Putamen (tissue), 1 donor: ENCODE results near the gene PCCB.
"Not testable (repeated sequence)": the region's sequence is repeated elsewhere in the genome, so short reads cannot be mapped to it uniquely, and the experiment has no call there.

Experiments
- DNase-seq: peaks from one replicate; pipeline ENCODE4 v3.0.0-alpha.2; 2016; ENCODE audit warnings: low spot score

PCCB gene

DNA sequence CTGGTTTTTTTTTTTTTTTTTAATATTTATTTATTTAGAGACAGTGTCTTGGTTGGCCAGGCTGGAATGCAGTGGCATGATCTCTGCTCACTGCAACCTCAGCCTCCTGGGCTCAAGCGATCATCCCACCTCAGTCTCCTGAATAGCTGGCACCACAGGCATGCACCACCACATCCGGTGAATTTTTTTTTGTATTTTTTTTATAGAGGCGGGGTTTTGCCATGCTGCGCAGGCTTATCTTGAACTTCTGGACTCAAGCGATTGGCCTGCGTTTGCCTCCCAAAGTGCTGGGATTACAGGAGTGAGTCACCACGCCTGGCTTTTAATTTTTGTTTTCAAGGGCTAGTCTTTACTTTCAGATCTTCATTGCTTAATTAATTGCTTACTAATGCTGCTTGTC, 13.1 kb downstream of the PCCB start:
- no peak for DNase-seq

DNA sequence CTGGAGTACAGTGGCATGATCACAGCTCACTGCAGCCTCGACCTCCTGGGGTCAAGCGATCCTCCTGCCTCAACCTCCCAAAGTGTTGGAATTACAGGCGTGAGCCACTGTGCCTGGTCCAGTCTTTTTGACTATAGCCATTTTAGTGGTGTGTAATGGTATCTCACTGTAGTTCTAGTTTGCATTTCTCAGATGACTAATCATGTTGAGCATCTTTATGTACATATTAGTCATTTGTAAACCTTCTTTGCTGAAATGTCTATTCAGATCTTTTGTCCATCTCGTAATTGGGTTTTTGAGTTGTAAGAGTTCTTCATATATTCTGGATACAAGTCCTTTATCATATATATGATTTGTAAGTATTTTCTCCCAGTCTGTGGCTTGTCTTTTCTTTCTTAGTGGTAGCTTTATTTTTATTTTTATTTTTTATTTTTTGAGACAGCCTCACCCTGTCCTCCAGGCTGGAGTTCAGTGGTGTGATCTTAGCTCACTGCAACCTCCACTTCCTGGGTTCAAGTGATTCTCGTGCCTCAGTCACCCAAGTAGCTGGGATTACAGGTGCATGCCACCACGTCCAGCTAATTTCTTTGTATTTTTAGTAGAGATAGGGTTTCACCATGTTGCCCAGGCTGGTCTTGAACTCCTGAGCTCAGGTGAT, 16.5 kb downstream of the PCCB start:
- not testable (repeated sequence) for DNase-seq

DNA sequence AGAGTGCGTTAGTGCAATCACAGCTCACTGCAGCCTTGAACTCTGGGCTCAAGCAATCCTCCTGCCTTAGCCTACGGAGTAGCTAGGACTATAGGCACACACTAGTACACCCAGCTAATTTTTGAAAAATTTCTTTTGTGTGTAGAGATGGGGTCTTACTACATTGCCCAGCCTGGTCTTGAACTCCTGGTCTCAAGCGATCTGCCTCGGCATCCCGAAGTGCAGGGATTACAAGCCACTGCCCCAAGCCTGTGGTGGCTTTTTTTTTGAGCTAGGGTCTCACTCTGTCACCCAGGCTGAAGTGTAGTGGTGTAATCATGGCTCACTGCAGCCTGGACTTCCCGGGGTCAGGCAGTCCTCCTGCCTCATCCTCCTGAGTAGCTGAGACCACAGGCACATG, 17.1 kb downstream of the PCCB start:
- no peak for DNase-seq

DNA sequence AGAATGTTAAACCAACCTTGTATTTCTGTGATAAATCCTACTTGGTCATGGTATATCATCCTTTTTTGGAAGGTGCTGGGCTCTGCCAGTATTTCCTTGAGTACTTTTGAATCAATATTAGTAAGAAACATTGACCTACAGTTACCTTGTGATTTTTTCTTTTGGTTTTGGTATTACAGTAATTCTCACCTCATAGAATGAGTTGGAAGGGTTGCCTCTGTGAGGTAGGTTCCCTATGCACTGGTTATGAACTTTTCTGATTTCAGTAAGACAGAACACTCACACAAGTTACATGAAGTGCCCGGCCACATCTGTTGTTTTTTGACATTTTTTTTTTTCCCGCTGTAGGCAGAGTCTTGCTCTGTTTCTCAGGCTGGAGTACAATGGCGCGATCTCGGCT, 20.0 kb downstream of the PCCB start:
- DNase-seq = no peak

DNA sequence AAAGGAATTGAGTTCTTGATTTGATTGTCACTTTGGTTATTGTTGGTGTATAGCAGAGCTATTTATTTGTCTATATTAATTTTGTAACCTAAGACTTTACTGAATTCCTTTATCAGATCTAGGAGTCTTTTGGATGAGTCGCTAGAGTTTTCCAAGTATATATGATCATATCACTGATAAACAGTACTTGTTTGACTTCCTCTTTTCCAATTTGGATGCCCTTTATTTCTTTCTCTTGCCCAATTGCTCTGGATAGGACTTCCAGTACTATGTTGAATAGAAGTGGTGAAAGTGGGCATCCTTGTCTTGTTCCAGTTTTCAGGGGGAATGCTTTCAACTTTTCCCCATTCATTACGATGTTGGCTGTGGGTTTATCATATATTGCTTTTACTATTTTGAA, 21.5 kb downstream of the PCCB start:
- not testable (repeated sequence) for DNase-seq

DNA sequence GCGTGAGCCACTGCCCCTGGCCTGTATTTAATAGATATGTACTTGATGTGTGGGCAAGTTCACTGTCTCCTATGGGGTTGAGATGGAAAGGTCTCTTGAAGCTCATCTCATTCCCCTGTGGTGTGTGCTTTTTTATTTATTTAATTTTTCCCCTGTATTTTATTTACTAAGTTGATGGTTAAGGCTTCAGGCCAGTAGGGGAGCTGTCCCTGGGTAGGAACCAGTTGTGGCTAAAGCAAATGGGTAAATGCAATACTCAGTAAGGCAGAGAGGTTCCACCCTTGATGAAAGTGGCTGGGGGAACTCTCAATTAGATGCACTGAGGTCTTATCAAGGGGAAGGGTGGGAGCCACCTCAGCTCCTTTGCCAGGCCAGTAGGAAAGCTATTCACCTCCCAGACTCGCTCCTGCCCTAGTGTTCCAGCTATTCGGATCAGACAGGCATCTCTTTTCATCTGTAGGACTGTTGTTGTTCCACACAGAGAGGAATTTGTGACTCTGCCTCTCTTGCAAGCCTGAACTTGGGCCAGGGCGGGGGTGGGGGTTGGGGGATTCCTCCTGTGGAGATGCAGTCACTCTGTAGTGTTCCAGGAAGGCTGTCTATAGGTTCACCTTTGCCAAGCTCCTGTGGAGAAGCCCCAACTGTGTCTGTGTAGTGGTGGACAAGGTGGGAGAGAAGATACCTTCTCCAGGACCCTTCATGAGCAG, 26.1 kb downstream of the PCCB start:
- DNase-seq = no peak

DNA sequence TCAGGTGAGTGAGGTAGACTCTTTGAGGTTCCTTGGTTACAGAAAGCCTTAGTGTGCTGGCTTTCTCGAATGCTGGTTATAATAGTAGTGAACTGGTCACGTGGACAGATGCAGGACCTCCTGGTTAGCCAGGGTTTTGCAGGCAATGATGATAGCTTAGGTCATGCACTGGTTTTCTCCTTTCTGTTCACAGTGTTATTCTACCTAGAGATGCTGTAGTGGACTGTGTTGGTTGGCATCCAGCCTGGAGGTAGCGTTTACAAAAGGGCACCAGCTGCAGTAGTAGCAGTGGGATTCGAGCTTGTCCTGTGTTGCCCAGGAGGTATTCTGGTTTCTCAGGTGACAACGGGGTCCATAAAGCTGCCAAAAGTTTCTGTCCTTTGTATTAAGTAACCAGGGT, 27.0 kb downstream of the PCCB start:
- no peak for DNase-seq

DNA sequence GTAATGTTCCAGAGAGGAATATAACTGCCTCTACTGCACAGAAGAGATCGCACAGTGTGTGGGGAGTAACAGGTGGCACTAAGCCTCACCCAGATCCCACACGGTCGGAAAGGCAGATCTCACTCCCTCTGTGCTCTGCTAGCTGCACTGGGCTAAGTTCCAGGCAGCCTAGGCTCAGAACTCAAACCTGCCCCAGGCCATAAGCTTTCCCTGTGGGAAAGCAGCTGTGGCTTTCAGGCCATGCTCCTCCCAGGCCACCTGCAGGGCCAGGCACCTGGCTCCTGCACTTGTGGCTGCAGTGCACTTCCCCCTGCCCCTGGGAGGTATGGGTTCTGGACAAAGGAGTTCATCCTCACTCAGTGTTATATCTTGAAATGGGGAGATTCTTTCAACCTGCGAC, 27.5 kb downstream of the PCCB start:
- no peak for DNase-seq

DNA sequence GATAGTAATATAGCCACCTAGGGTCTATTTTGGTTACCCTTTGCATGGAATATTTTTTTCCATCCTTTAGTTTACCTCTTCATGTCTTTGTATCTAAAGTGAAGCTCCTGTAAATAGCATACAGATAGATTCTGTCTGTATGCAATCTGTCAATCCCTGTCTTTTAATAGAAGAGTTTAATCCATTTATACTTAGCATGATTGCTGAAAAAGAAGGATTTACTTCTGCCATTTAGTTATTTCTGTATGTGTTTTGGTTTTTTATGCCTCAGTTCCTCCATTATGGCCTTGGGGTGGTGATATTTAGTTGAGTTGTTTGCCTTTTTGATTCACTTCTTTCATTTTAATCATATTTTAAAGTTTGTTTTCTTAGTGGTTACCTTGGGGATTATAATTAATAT, 29.0 kb downstream of the PCCB start:
- no peak for DNase-seq

DNA sequence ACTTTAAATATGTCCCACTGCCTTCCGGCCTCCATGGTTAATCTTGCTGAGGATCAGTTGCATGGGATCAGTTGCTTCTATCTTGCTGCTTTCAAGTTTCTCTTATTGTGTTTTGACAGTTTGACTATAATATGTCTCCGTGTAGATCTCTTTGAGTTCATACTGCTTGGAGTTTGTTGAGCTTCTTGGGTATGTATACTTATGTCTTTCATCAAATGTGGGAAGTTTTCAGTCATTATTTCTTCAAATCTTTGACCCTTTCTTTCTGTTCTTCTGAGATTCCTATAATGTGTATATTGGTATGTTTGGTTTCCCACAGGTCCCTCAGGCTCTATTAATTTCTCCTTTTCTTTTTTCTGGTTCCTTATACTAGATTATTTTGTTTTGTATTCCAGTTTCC, 30.8 kb downstream of the PCCB start:
- DNase-seq = no peak

DNA sequence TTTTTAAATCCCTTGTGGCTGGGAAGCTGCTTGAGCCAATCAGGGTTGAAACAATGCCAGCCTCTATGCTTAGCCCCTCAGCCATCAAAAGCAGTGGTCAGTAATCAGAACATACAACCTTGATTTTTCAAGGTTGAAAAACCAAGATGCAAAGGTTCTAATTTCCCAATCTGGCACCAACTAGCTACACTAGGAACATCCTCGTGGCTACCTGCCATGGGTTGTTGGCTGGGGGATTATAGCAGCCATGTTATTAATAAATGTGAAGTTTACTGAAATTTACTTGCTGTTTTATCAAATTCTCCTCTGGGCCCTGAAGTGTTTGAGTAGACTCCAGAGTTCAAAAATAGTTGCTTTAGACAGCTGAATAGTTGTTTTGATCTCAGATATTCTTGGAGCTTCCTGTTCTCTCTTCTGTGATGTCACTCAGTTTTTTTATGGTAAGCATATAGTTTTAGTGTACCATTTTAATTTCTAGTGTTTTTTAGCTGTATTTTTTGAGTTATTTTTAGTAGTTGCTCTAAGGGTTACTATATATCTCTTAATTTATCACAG, 31.9 kb downstream of the PCCB start:
- DNase-seq = no peak

DNA sequence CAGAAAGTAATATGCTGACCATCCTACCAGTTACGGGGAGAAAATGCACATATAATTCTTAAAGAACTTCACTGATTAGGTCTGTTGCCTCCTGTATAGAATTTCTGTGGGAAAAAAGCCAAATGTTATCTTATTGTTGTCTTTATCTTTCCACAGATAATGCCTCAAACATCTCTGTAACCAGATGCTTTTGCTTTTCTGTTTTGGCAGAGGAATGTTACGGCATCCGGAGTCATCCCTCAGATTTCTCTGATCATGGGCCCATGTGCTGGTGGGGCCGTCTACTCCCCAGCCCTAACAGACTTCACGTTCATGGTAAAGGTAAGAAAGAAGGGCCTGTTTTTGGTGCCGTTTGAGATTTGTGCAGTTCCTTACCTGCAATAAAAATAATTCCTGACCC, 33.5 kb downstream of the PCCB start:
- DNase-seq = no peak

DNA sequence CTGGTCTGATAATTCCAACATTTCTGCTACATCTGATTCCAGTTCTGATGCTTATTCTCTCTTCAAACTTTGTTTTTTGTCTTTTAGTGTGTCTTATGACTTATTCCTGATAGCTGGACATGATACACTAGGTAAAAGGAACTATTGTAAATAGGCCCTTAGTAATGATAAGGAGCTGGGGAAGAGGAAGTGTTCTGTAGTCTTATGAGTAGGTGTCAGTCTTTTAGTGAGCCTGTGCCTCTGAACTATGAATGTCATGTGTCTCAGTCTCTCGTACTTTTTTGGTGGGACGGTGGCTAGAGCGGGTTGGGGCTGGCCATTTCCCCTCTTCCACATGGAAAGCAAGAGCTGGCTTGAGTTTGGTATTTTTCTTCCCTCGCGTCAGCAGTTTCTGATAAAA, 41.2 kb downstream of the PCCB start:
- DNase-seq = no peak

DNA sequence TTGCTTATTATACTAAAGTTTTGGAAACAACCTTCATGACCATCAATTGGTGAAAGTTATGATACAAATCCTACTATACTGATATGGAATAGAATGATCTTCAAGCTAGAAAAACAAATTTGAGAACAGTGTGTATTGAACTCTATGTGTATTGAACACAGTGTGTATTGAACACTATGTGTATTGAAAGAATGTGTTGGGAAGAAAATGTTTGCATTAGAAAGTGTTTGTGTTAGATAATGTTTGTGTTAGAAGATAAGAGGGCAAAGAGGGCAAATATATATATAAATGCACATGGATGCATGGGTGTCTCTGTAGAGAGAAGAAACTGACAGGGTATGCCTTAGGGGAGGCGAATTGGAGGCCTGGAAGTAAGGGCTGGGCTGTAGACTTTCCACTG, 42.4 kb downstream of the PCCB start:
- DNase-seq = no peak

DNA sequence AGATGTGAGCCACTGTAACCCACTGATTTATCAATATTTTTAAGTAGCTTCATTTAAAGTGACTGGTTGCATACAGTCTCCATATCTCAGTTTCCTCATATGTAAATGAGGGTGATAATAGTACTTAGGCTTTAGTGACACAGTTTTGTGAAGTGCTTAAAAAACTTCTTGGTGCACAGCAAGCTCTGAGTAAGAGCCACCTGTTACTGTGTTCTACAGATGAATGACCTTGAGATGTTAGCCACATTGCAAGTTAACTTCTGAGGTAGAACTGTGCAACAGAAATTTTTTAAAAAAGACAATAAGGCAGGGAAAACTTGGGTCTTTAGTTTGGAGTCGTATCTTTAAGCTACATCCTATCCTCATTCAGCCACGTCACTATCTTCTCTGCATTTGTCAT, 43.1 kb downstream of the PCCB start:
- DNase-seq = no peak

DNA sequence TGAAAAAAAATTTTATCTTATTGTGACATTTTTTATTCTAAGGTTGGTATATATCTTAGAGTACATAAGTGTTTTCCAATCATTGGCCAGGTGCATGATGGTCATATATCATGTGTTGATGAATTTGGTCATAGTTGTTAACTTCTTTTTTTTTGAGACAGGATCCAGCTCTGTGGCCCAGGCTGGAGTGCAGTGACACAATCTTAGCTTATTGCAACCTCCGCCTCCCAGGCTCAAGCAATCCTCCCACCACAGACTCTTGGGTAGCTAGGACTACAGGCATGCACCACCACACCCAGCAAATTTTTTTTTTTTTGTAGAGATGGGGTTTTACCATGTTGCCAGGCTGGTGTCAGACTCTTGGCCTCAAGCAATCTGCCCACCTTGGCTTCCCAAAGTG, 44.0 kb downstream of the PCCB start:
- DNase-seq = no peak

DNA sequence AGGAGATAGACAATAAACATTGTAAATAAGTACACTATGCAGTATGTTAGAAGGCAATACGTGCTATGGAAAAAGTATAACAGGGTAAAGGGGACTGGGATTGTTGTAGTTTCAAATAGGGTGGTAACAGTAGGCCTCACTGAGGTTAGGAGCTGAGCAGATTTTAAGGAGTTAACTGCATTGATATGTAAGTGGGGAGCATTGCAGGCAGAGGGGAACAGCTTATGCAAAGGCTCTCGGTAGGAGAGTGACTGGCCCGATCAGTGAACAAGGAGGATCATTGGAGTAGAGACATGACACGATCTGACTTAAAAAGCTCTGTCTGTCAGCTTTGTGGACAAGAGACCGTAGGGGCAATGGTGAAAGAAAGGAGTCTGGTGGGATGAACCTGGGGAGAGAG, 46.8 kb downstream of the PCCB start:
- no peak for DNase-seq

DNA sequence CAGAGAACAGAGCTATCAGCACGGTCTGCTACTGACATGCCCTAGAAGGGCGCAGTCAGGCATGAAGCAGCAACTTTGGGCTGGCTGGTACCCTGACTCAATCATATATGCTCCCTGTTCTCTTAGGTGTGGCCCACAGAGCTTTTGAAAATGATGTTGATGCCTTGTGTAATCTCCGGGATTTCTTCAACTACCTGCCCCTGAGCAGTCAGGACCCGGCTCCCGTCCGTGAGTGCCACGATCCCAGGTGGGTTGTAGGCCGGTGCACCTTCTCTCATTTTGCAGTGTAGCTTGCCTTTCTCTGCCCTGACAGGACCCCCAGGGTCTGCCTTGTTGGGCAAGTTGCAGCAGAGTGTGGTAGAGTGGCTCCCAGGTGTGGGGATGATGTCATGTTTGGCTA, 47.7 kb downstream of the PCCB start:
- no peak for DNase-seq

DNA sequence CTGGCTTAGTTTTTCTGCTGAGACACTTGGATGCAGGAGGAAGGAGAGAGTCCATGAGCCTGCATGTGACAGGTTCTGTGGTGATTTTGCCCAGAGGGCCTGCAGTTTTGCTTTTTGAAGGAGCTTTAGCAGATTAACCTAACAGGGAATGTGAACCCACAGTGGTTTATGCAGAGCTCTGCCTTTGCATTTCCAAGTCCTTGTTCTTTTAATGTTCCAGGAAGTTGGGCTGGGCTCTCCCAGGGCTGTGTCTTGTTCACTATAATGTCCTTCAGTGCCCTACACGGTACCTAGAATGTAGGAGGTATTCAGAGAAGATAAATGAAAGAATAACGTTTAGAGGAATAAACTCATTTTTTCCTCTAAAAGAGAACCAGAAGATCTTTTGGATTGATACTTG, 50.3 kb downstream of the PCCB start:
- DNase-seq = no peak

DNA sequence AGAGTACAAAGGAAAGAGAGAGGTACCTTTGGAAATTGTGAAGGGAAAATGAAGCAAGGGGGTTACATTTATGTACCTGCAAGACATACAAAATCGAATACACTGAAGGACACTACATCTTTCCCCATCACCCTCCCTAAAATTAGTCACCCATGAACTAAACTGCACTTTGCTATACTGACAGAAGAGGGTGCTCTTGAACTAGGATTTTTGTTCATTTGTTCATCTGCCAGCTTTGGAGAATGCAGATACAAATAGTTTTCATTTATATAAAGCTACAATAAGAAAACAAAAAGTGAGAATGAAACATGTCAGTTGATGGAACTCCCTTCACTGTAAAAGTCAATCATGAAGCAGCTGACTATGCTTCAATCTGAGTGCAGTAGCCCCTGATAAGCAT, 55.7 kb downstream of the PCCB start:
- DNase-seq = no peak

DNA sequence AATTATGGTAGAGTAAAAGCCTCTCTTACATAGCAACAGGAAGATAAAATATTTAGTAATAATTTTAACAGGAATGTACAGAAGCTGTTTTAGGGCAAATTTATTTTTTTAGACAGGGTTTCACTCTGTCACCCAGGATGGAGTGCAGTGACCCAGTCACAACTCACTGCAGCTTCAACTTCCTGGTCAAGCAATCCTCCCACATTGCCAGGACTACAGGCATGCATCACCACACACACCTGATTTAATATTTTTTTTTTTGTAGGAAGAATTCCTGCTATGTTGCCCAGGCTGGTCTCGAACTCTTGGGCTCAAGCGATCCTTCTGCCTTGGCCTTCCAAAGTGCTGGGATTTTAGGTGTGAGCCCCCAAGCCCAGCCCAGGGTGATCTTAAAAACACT, 61.1 kb downstream of the PCCB start:
- no peak for DNase-seq

DNA sequence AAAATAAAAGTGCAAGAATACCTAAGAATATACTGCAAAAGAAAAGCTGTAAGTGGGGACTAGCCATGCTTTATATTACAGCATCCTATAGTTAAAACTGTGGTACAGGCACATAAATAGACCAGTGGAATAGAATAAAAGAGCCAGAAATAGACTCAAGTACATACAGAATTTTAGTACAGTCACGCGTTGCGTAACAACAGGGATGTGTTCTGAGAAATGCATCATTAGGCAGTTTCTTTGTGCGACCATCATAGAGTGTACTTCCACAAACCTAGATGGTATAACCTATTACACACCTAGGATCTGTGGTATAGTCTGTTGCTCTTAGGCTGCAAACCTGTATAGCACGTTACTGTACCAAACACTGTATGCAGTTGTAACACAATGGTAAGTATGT, 61.8 kb downstream of the PCCB start:
- DNase-seq = no peak

DNA sequence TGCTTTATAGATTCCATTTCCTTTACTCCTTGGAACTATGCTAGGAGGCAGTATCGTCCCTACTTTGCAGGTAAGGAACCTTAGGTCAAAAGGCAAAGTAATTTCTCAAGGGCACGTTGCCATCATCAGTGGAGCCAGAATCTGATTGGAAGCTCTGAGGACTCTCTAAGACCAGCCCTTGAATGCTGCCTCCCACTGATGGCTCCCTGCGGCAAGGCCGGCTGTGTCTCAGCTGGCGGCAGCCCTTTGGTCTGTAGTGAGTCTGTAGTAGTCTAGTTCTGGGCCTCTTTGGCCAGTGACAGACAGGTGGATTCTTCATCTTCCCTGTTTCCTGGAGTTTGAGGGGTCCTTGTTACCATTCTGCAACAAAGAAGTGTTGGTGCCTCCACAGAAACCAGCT, 76.2 kb downstream of the PCCB start:
- no peak for DNase-seq

DNA sequence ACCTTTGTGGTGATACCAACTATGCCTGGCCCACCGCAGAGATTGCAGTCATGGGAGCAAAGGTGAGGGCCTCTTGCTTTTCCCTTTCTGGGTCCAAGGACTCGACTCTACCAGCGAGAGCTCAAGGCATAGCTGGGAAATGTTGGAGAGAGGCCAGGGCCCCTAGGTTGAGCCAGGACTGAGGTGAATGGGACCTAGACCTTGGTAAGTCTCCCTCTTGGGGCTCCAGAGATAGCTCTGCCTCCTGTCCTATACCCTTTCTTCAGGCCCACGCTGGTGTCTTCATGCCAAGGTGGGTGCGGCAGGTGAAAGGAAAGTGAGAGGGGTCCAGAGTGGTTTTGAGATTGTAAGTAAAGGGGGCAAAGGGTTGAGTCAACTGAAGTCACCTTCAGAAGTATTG, 77.5 kb downstream of the PCCB start:
- no peak for DNase-seq
